Stimulated activated naive CD8-positive, alpha-beta T cell treated with anti-CD3 and anti-CD28 coated beads, Interleukin-15, amount 100 ng/mL, for 72 hours (primary cell): ENCODE results near the gene UBE2N.
"Not testable (repeated sequence)": the region's sequence is repeated elsewhere in the genome, so short reads cannot be mapped to it uniquely, and the experiment has no call there.

Experiments
- ATAC-seq: fragments of 150-1000 bp; cut with Tn5 transposase; 2 replicates; pipeline ENCODE4 v1.10.0; 2021; ENCODE audit warnings: mild to moderate bottlenecking, moderate library complexity
- DNase-seq, 2 donors: peaks; one replicate each; pipeline ENCODE4 v3.0.0; 2021 to 2022
- H3K27ac Mint-ChIP-seq, 2 donors: one replicate each; pipeline ENCODE4 v1.8.0; 2022; ENCODE audit warnings: mild to moderate bottlenecking in 2 of 2, mixed read lengths in 2 of 2, moderate library complexity in 2 of 2
- H3K27me3 Mint-ChIP-seq: one replicate; pipeline ENCODE4 v1.8.0; 2022; ENCODE audit warnings: mixed read lengths
- H3K4me1 Mint-ChIP-seq: one replicate; pipeline ENCODE4 v1.8.0; 2022; ENCODE audit warnings: mild to moderate bottlenecking, mixed read lengths
- H3K4me3 Mint-ChIP-seq, 2 donors: one replicate each; pipeline ENCODE4 v1.8.0; 2022; ENCODE audit warnings: mild to moderate bottlenecking in 2 of 2, mixed read lengths in 2 of 2, moderate library complexity in 1 of 2
- H3K9me3 Mint-ChIP-seq, 2 donors: one replicate each; pipeline ENCODE4 v1.8.0; 2022; ENCODE audit warnings: mixed read lengths in 2 of 2

UBE2N gene

DNA sequence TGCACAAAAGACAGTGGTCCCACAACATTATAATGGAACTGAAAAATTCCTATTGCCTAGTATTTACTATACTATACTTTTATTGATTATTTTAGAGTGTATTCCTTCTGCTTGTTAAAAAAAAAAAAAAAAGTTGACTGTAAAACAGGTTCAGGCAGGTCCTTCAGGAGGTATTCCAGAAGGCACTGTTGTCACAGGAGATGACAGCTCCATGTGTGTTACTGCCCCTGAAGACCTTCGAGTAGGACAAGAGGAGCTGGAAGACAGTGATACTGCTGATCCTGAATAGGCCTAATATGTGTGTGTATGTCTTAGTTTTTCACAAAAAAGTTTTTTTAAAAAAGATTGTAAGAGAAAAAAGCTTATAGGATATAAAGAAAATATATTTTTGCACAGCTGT is 12.3 kb downstream of the UBE2N start:
- H3K4me1 Mint-ChIP-seq: peaks cover 91% of the 10 kb centered on the region
- DNase-seq (no peak), ATAC-seq (no peak)
- H3K4me3 Mint-ChIP-seq: no peak overlapping the region
- H3K27ac Mint-ChIP-seq: no peak overlapping the region
- no peaks in the 10 kb centered on the region for H3K9me3 Mint-ChIP-seq
- H3K27me3 Mint-ChIP-seq: no peaks in the 10 kb centered on the region

DNA sequence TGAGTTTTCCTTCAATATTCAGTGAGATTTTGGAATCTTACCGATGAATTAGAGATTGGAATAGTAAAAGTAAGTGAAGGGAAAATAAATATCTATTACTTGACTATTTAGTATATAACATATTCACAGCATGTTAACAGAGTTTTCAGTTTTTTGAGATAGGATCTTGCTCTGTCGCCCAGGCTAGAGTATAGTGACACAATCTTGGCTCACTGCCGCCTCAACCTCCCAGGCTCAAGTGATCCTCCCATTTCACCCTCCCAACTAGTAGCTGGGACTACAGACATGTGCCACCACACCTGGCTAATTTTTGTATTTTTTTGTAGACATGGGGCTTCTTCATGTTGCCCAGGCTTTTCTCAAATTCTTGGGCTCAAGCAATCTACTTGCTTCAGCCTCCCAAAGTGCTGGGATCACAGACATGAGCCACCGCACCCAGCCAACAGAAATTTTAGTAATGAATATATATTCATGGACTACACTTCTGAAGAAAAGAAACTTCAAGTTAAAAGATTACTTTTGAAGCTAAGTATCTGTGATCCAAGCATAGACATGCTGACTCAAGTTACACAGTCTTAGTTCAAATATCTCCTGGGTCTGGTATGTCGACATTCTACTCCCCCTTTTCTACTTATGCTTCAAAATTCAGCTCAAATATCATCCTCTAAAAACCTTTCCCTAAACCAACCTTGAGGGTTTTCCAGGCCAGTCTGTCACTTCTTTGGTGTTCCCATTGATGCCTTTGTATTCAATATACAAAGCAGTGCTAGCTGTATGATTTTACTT is 13.8 kb downstream of the UBE2N start:
- H3K4me1 Mint-ChIP-seq: peaks cover 92% of the 10 kb centered on the region
- no peak for DNase-seq
- no peak overlapping the region for H3K27ac Mint-ChIP-seq
- no peak overlapping the region for H3K4me3 Mint-ChIP-seq
- no peaks in the 10 kb centered on the region for H3K9me3 Mint-ChIP-seq
- no peaks in the 10 kb centered on the region for H3K27me3 Mint-ChIP-seq
- no peak for ATAC-seq

DNA sequence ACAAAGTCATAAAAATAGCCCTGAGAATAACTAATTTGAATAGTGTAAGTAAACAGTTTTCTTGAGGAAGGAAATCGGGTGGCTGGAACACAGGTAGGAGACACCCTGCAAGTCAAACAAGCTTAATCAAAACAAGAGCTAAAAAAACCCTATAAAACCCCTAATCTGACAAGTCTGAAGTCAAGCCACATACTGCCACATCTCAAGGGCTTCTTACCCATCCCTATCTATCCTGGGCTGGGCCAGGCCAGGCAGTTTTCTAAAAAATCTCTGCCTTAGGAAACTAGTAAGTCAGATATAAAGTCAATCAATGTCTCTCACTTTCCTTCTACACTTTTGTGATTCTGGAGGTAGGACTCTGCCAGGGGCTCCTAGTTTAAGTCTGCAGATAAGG is 15.3 kb downstream of the UBE2N start:
- no peak for DNase-seq
- Mint-ChIP-seq H3K27me3 (no peaks in the 10 kb centered on the region), H3K4me3 (no peak overlapping the region), H3K9me3 (no peaks in the 10 kb centered on the region), H3K27ac (peak overlapping the region; percentile 34 to 73), H3K4me1 (peaks cover 95% of the 10 kb centered on the region)
- ATAC-seq: peak; percentile 84

DNA sequence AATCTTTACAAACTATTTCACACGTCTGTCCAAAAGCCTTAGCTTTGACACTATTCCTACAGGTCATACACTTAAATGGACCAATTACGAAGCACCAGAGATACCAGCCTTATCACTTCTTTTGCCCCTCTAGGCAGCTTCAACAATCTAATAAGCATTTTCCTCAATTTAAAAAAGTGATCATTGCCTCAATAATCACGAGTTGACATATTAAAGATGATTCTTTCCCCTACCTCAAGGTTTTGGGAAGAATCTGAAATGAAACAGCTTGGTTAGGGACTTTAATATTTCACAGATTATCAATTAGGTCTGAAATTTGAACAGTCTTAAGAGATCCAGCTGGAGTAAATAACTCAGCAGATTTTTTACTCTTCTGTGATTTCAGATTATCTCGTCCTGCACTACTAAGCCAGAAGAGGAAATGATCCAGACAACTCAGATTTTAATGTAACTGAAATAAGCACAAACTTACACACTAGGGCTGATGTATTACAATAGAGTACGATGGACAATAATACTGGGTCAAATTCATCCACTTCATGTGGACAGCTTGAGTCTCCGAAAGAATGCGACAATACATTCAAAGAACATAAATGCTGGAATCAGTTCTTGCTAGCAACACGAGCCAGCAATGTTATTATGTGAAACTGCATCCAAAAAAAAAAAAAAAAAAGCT is 15.9 kb downstream of the UBE2N start:
- Mint-ChIP-seq H3K4me3 (no peak overlapping the region), H3K27me3 (no peaks in the 10 kb centered on the region), H3K9me3 (no peaks in the 10 kb centered on the region), H3K4me1 (peaks cover 95% of the 10 kb centered on the region), H3K27ac (peak overlapping the region in 1 of 2 donors; percentile 34)
- ATAC-seq: no peak
- no peak for DNase-seq

DNA sequence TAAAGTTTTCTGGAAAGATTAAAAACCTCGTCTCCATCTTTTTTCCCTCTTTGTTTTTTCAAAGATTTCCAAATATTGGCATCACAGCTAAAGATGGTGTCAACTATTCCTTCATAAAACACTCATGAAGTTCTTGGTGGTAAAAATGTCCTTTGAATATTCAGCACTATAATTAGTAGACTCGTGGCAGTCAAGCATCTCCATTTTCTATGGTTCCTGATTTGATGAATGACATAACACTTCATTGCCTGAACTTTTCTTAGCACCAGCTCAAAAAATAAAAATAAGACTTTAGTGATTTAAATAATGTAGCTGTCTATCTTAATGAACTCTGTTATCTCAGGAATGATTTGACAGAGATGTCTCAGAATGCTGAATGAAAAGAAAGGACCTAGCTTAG is 19.7 kb downstream of the UBE2N start:
- Mint-ChIP-seq H3K27me3 (no peaks in the 10 kb centered on the region), H3K27ac (no peak overlapping the region), H3K4me3 (no peak overlapping the region), H3K9me3 (no peaks in the 10 kb centered on the region), H3K4me1 (peaks cover 89% of the 10 kb centered on the region)
- ATAC-seq: no peak
- DNase-seq: no peak

DNA sequence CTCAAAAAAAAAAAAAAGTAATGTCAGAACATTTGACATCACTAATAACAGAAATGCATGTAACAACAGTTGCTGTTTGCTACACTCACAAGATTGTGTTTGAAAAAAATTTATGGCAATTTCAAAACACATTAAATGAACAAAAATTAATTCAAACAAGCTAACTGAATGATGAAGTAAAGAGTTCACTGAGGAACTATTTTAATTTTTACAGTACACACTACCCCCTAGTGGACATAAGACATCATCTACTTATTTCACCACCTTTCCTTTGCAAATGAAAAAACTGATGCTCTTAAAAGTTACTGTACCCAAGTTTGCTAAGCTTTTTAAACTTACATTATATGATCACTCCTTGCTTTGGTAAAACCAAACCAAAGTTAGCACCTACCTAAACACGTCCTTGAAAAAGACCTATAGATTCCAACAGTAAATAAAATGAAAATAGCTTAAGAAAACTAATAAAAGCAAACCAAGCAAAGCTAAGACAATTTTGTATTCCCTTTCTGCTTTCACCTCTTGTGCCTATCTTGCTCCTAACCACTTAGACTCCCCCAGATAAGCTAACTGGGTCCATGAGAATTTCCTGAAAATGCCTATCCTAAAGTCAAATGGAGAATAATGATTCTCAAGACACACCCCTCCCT is 22.2 kb downstream of the UBE2N start:
- DNase-seq: no peak
- no peaks in the 10 kb centered on the region for H3K27me3 Mint-ChIP-seq
- H3K9me3 Mint-ChIP-seq: peaks cover 0 to 2% of the 10 kb centered on the region in 2 donors
- H3K27ac Mint-ChIP-seq: no peak overlapping the region
- ATAC-seq: no peak
- peaks cover 89% of the 10 kb centered on the region for H3K4me1 Mint-ChIP-seq
- H3K4me3 Mint-ChIP-seq: peak overlapping the region in 1 of 2 donors; percentile 19

DNA sequence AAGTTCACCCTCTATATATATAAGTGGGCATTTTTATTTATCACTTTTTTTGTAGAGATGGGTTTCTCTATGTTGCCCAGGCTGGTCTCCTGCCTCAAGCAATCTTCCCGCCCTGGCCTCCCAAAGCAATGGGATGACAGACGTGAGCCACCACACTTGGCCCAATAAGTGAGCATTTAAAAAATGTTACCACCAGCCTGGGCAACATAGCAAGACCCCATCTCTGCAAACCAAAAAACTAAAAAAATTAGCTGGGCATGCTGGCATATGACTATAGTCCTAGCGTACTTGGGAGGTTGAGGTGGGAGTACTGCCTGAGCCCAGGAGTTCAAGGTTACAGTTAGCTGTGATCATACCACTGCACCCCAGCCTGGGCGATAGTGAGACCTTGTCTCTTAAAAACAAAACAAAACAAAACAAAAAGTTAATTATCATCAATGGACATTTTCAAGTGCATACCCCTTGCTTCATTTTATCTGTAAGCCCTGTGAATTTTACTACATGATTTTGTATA is 23.7 kb downstream of the UBE2N start:
- no peak for ATAC-seq
- peaks cover 0 to 5% of the 10 kb centered on the region in 2 donors for H3K9me3 Mint-ChIP-seq
- peaks cover 88% of the 10 kb centered on the region for H3K4me1 Mint-ChIP-seq
- no peak overlapping the region for H3K4me3 Mint-ChIP-seq
- H3K27ac Mint-ChIP-seq: no peak overlapping the region
- DNase-seq: no peak
- no peaks in the 10 kb centered on the region for H3K27me3 Mint-ChIP-seq

DNA sequence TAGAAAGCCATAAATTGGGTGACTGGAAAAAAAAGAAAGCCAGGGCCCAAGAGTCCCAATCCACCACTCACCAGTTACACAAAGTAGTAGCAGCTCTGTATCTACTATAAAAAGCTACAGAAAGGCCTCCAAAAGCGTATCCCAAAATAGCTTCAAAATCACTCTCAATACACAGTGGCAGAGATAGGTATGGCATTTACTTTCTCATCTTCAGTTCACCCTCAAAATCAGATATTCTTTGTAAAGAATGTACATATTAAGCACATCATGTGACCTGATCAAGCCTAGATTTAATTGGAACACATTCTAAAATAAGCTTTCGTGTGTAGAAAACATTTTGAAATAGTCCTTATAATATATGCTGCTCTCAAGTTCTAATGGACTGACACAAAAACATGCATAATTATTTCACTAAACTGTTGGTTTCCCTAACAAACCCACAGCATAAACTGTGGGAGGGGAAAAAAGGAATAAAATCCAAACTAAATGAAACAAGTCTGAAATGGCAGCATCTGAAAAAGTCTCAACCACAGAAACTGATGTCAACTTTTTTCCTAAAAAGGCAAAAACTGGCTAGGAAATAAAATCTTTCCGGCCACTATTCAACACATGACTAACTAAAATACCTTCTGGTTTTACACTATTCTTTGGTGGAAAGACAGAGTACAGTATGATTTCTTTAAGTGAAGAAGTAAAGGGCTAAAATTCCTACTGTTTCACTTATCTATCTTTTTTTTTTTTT is 25.9 kb downstream of the UBE2N start:
- DNase-seq (no peak), ATAC-seq (peak; percentile 66)
- Mint-ChIP-seq H3K4me3 (peak overlapping the region; percentile 53 to 70), H3K9me3 (peaks cover 0 to 5% of the 10 kb centered on the region in 2 donors), H3K4me1 (peaks cover 82% of the 10 kb centered on the region), H3K27me3 (no peaks in the 10 kb centered on the region), H3K27ac (peak overlapping the region; percentile 90 to 91)

DNA sequence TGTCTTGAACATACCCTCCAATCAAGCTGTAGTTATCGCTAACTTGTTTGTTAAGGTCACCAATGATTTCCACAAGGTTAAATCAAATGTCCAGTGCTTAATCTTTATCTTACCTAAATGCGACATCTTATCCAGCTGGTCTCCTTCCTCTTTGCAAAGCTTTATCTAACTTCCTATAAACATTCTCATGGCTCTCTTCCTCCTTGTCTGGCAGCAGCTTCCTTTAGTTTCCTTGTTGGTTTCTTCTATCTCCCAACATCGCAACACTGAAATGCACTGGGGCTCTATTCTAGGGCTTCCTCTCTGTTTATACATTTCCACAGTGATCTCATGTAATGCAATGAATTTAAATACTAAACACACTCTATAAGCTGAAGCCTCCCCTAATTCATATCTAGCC is 28.7 kb downstream of the UBE2N start:
- Mint-ChIP-seq H3K27me3 (no peaks in the 10 kb centered on the region), H3K27ac (peak overlapping the region; percentile 66 to 76)
- no peak for DNase-seq

DNA sequence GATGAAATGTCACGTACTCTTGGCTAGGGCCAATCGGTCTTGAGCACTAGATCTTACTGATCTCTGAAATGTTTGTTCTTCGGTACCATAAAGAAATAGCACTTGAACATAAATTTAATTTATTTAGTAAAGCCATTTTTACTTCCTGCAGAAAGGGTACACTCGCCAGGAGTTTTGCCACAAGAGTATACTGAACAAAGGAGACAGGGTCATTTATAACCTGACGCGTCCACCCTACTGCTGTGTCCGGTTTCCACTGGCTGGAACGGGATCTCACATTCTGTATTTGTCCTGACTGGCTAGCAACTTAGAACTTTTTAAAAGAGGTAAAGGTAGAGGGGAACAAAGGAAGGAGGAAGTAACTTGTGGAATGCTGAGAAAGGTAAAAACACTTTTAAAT is 29.4 kb downstream of the UBE2N start:
- peak overlapping the region; percentile 45 to 50 for H3K27ac Mint-ChIP-seq
- not testable (repeated sequence) for H3K9me3 Mint-ChIP-seq, ATAC-seq, H3K27me3 Mint-ChIP-seq, H3K4me3 Mint-ChIP-seq, DNase-seq
- peaks cover 74% of the 10 kb centered on the region for H3K4me1 Mint-ChIP-seq

More for the DNA sequence above, 28.7 kb downstream of the UBE2N start:
- ATAC-seq: no peak
- H3K4me1 Mint-ChIP-seq: peaks cover 78% of the 10 kb centered on the region
- H3K9me3 Mint-ChIP-seq: peaks cover 0 to 5% of the 10 kb centered on the region in 2 donors
- no peak overlapping the region for H3K4me3 Mint-ChIP-seq

DNA sequence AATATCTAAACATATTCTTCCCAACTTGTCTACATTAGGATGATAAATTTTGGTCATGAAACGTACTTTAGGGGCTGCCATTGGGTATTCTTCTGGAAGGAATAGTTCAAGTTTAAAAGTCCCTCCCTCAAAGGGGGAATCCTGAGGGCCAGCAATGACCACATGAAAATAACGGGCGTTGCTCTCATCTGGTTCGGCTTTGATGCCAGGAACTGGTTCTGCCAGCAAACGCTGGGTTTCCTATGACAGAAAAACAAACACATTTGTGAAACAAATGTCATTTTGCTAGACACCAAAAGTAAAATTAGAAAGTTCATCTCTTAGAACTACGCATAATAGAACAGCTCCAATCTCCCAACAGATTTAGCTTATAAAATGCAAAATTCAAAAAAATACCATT is 30.7 kb downstream of the UBE2N start:
- not testable (repeated sequence) for DNase-seq, ATAC-seq, H3K27me3 Mint-ChIP-seq, H3K9me3 Mint-ChIP-seq
- H3K4me3 Mint-ChIP-seq: peak overlapping the region in 1 of 2 donors; percentile 5
- H3K4me1 Mint-ChIP-seq: peaks cover 61% of the 10 kb centered on the region
- peak overlapping the region; percentile 5 to 43 for H3K27ac Mint-ChIP-seq

DNA sequence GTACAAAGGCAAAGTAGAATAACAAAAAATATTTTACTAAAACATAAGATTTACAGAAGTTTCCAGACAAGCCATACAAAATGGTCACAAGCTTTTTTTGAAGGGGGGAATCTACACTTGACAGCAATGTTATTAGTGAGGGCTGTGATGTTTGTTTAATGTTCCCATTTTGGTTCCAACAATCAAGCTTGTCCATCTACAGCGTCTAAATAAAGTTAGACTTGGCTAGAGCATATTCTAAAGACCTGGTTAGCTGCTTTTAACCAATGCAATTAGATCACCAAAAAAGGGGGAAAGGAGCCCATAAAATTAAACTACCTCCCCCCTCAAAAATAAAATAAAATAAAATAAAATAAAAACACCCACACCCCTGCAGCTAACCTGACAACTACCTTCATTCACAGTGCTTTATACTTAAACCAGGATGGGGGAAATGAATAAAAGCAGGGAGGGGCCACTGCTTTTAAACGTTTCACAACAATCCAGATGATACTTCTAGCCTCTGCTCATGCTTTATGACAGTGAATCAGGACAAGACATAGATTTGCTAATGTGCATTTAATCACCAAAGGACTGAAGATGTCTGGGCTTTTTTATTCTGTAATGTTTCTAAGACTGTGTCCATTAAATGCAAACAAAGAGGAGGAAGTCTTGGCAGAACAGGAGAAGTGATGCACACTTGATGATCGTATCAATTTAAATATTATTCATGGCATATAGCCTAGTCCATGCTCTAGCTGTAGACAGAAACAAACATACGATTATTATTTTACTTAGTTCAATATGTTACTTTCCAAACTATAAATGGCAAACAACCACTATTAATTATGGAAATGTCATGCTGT is 32.2 kb downstream of the UBE2N start:
- not testable (repeated sequence) for H3K9me3 Mint-ChIP-seq, ATAC-seq, H3K27ac Mint-ChIP-seq, DNase-seq, H3K4me3 Mint-ChIP-seq, H3K27me3 Mint-ChIP-seq
- peaks cover 46% of the 10 kb centered on the region for H3K4me1 Mint-ChIP-seq

DNA sequence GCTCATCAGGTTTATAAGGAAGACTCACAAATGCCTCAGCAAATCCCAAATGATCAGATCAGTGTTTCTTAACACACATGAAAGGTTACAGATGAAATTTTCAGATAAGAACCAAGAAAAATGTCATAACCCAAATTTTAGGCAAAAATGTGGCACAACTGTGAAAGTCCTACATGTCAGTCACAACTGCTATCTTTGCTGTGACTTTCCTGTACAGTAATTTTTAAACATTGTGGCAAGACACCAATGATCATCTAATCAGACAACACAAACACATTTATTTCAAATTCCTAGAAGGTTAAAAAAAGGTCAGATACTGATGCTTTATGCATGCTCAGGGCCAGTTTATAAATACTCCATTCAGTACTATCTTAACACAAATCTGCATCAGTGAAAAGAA is 32.9 kb downstream of the UBE2N start:
- Mint-ChIP-seq H3K4me1 (peaks cover 41% of the 10 kb centered on the region), H3K4me3 (no peak overlapping the region), H3K9me3 (no peaks in the 10 kb centered on the region), H3K27me3 (no peaks in the 10 kb centered on the region), H3K27ac (peak overlapping the region in 1 of 2 donors; percentile 23)
- no peak for ATAC-seq
- DNase-seq: no peak

DNA sequence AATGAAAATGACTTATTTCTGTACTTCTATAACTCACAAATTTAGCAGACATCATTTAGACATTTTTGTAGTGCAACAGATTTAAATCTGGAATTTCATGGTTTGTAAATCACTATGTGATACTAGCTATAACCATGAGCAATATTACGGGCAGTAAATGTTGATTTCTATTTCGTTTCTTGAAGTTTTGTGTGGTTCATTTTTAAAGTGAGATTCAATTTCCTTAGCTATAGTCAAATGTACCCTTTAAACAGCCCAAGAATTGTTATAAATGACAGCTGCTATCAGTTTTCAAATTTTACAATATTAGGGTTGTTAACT is 33.8 kb downstream of the UBE2N start:
- peaks cover 32% of the 10 kb centered on the region for H3K4me1 Mint-ChIP-seq
- ATAC-seq (no peak), DNase-seq (no peak)
- no peaks in the 10 kb centered on the region for H3K27me3 Mint-ChIP-seq
- H3K4me3 Mint-ChIP-seq: no peak overlapping the region
- no peak overlapping the region for H3K27ac Mint-ChIP-seq
- no peaks in the 10 kb centered on the region for H3K9me3 Mint-ChIP-seq
